Prostate gland (tissue), 2 donors: Measurements from ENCODE around the gene SLC6A2. TPM values are rescaled to one million over a fixed set of nuclear protein-coding genes. Genes with fewer than 3 reads are reported as not detected.
"Not testable (repeated sequence)": the region's sequence is repeated elsewhere in the genome, so short reads cannot be mapped to it uniquely, and the experiment has no call there.

ENCODE experiments used
- DNase-seq: peaks from one replicate; pipeline ENCODE4 v3.0.0-alpha.2; 2019; ENCODE audit warnings: low spot score
- H3K27ac ChIP-seq, 2 donors: fragments of 200-600 bp; sonication (generic); 2 replicates each; pipeline ENCODE4 v1.5.1; 2017 to 2019
- H3K27me3 ChIP-seq: fragments of 200-600 bp; sonication (generic); replicated peaks from 2 replicates; pipeline ENCODE4 v1.5.1; 2019; ENCODE audit not compliant: insufficient read depth
- H3K36me3 ChIP-seq, 2 donors: fragments of 200-600 bp; sonication (generic); 1 replicate in 1 of 2; 2 replicates in 1 of 2; pipeline versions ENCODE4 v1.5.1 to v1.8.1; 2017 to 2019
- H3K4me1 ChIP-seq: fragments of 200-600 bp; sonication (generic); replicated peaks from 2 replicates; pipeline ENCODE4 v1.5.1; 2019
- H3K4me3 ChIP-seq, 2 donors: fragments of 200-600 bp; sonication (generic); 2 replicates each; pipeline ENCODE4 v1.5.1; 2017 to 2019
- H3K9me3 ChIP-seq: fragments of 200-600 bp; sonication (generic); 2 replicates; pipeline ENCODE4 v1.5.1; 2017
- CTCF ChIP-seq, 4 experiments: fragments of 200-600 bp in 2 of 4; fragments of 450-650 bp in 2 of 4; sonication (generic) in 2 of 4; IDR thresholded peaks; 1 replicate in 3 of 4; 2 replicates in 1 of 4; pipeline ENCODE4 v1.5.1; 2016 to 2019; ENCODE audit warnings: antibody characterized with exemption in 4 of 4, mild to moderate bottlenecking in 2 of 4, moderate library complexity in 2 of 4
- POLR2A ChIP-seq: fragments of 450-650 bp; IDR thresholded peaks from one replicate; pipeline ENCODE4 v1.6.1; 2016; ENCODE audit warnings: antibody characterized with exemption, mild to moderate bottlenecking
- POLR2AphosphoS5 ChIP-seq: sonication (generic); formaldehyde crosslinking; IDR thresholded peaks from one replicate; pipeline ENCODE4 v1.6.1; 2017; ENCODE audit warnings: antibody characterized with exemption
- WGBS: methylation state at CpG from one replicate; pipeline ENCODE4 v1.1.5; 2018; 5-methylcytosine and 5-hydroxymethylcytosine counted together
- intact Hi-C: fragments of 100-400 bp; cut with DNase I; formaldehyde crosslinking; loops from one replicate; pipeline ENCODE4 v1.14.2; 2022
- total RNA-seq, 2 donors: library from RNA; depleted of rRNA; stranded (reverse); fragments of >200 nt; gene quantifications; one replicate each; pipeline ENCODE4 v1.1.0, GENCODE V29; 2016

Gene SLC6A2
- 1 to 10 TPM in 1 of 2 donors, under 1 TPM in 1; 0.32 to 2.6 TPM for total RNA-seq

- intact Hi-C loops, result no loop called here
- Histone ChIP-seq H3K36me3 (no peaks in the 10 kb centered on the region), H3K4me1 (no peaks in the 10 kb centered on the region), H3K4me3 (peak within 1 kb of the TSS; percentile 1 to 17), H3K27ac (no peak within 1 kb of the TSS), H3K9me3 (no peaks in the 10 kb centered on the region), H3K27me3 (peaks cover 15% of the 10 kb centered on the region)
- TF ChIP-seq POLR2A, result no peak
- TF ChIP-seq CTCF (IDR thresholded peaks at IDR 0.05), result peak in 1 of 4 experiments; percentile 32
- peak; percentile 22 for DNase-seq
- 2% methylated on average over 38 of the region's 71 CpGs for WGBS
Measured at GRCh38 chr16:55655897-55656681, at the start of gene SLC6A2. TSS of gene SLC6A2 (plus strand) at chr16:55655988. CDS start at chr16:55656695, 707 bp downstream.

- H3K27me3 ChIP-seq, result no peaks in the 10 kb centered on the region
- DNase-seq, result no peak
- intact Hi-C loops, result no loop called here
- 49% methylated on average over 6 of the region's 6 CpGs for WGBS
- H3K9me3 ChIP-seq, result no peaks in the 10 kb centered on the region
- H3K4me1 ChIP-seq, result no peaks in the 10 kb centered on the region
- TF ChIP-seq POLR2AphosphoS5, result no peak
- no peak for TF ChIP-seq POLR2A
- TF ChIP-seq CTCF (IDR thresholded peaks at IDR 0.05), result no peak
- H3K27ac ChIP-seq, result no peak overlapping the region
- no peaks in the 10 kb centered on the region for H3K36me3 ChIP-seq
- no peak overlapping the region for H3K4me3 ChIP-seq
Measured at GRCh38 chr16:55613613-55614335, 42.0 kb upstream of the SLC6A2 start.

GRCh38 chr16:55615071-55615470 lies 40.7 kb upstream of the SLC6A2 start:
- Histone ChIP-seq H3K4me1 (no peaks in the 10 kb centered on the region), H3K36me3 (no peaks in the 10 kb centered on the region), H3K4me3 (no peak overlapping the region), H3K27me3 (no peaks in the 10 kb centered on the region), H3K27ac (no peak overlapping the region), H3K9me3 (no peaks in the 10 kb centered on the region)
- no peak for DNase-seq
- WGBS, result 69% methylated on average over 3 of the region's 3 CpGs
- intact Hi-C loops, result no loop called here
- no peak for TF ChIP-seq POLR2AphosphoS5
- no peak for TF ChIP-seq CTCF (IDR thresholded peaks at IDR 0.05)
- TF ChIP-seq POLR2A, result no peak

- H3K27me3 ChIP-seq, result not testable (repeated sequence)
Measured at GRCh38 chr16:55615670-55616069, 40.1 kb upstream of the SLC6A2 start.

GRCh38 chr16:55621771-55622170 lies 34.0 kb upstream of the SLC6A2 start:
- H3K9me3 ChIP-seq, result no peaks in the 10 kb centered on the region
- no peaks in the 10 kb centered on the region for H3K4me1 ChIP-seq
- no peak for TF ChIP-seq POLR2A
- TF ChIP-seq POLR2AphosphoS5, result no peak
- TF ChIP-seq CTCF (IDR thresholded peaks at IDR 0.05), result no peak
- no peak for DNase-seq
- no peaks in the 10 kb centered on the region for H3K36me3 ChIP-seq
- intact Hi-C loops, result no loop called here
- no peak overlapping the region for H3K27ac ChIP-seq
- no peak overlapping the region for H3K4me3 ChIP-seq
- H3K27me3 ChIP-seq, result no peaks in the 10 kb centered on the region

More at GRCh38 chr16:55615670-55616069, 40.1 kb upstream of the SLC6A2 start:
- H3K4me3 ChIP-seq, intact Hi-C loops, H3K27ac ChIP-seq, DNase-seq, H3K4me1 ChIP-seq, H3K9me3 ChIP-seq, H3K36me3 ChIP-seq: not testable (repeated sequence)
- 90% methylated on average over 11 of the region's 11 CpGs for WGBS
